GM21526 (cell line): Measurements from ENCODE around the gene RCOR1.
"Not testable (repeated sequence)": the region's sequence is repeated elsewhere in the genome, so short reads cannot be mapped to it uniquely, and the experiment has no call there.

Experiments
- ATAC-seq: cut with Tn5 transposase; IDR thresholded peaks from one replicate; pipeline ENCODE4 v1.9.1; 2021; ENCODE audit warnings: moderate library complexity; ENCODE audit not compliant: unreplicated experiment, low FRiP score

The RCOR1 gene

GRCh38 chr14:102590667-102591099 lies 1.8 kb upstream of the RCOR1 start:
- ATAC-seq, result no peak

- ATAC-seq, result no peak
Measured at GRCh38 chr14:102591372-102591943, 991 bp upstream of the RCOR1 start.

DNA sequence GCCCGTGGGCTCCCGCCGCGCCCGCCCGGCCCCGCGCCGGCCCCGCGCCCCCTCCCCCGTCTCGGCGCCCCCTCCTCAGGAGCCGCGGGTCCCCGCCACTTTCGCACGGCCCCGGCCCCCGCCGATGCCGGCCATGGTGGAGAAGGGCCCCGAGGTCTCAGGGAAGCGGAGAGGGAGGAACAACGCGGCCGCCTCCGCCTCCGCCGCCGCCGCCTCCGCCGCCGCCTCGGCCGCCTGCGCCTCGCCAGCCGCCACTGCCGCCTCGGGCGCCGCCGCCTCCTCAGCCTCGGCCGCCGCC lies 263 bp downstream of the RCOR1 start:
- ATAC-seq, result peak; percentile 6

- ATAC-seq, result peak; percentile 18
Measured at GRCh38 chr14:102593061-102593824, 794 bp downstream of the RCOR1 start.

- ATAC-seq, result no peak
Measured at GRCh38 chr14:102593825-102594137, 1.3 kb downstream of the RCOR1 start.

GRCh38 chr14:102594514-102595175 lies 2.2 kb downstream of the RCOR1 start:
- ATAC-seq, result peak; percentile 23

- ATAC-seq, result no peak
Measured at GRCh38 chr14:102601378-102601925, 9.0 kb downstream of the RCOR1 start.

- no peak for ATAC-seq
Measured at GRCh38 chr14:102602421-102603292, 10.2 kb downstream of the RCOR1 start.

DNA sequence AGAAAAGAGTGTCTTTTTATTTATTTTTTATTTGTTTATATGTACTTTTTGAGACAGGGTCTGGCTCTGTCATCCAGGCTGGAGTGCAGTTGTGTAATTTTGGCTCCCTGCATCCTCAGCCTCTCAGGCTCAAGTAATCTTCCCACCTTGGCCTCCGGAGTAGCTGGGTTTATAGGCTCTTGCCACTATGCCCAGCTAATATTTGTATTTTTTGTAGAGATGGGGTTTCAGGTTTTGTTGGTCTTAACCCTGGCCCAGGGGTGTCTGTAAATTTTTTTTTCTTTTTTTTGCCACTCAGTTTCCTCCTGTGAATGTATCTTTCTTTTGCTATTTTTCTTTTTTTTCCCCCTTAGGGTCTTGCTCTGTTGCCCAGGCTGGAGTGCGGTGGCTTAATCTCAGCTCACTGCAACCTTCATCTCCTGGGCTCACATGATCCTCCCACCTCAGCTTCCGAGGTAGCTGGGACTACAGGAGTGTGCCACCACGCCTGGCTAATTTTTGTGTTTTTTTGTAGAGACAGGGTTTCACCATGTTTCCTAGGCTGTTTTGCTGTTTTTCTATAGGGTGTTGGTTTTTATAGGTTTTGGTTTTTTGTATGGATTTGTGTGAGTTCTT lies 11.0 kb downstream of the RCOR1 start:
- ATAC-seq, result no peak

GRCh38 chr14:102604183-102604582 lies 11.7 kb downstream of the RCOR1 start:
- ATAC-seq, result no peak

GRCh38 chr14:102605029-102605428 lies 12.6 kb downstream of the RCOR1 start:
- no peak for ATAC-seq

DNA sequence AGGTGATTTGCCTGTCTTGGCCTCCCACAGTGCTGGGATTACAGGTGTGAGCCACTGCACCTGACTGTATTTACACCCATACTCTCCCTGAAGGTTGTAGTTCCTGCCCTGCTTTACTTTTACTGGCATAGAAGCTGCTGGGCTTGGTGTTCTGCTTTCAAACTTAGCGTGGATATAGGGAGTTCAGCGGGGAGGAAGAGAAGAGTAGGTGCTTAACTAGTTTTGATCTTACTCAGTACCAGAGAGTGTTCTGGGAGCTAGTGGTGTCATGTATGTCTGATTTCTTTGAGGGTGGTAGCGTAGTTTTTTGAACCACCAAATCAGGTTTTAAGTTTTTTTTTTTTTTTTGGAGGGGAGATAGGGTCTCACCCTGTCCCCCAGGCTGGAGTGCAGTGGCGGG lies 13.8 kb downstream of the RCOR1 start:
- ATAC-seq, result peak; percentile 42

DNA sequence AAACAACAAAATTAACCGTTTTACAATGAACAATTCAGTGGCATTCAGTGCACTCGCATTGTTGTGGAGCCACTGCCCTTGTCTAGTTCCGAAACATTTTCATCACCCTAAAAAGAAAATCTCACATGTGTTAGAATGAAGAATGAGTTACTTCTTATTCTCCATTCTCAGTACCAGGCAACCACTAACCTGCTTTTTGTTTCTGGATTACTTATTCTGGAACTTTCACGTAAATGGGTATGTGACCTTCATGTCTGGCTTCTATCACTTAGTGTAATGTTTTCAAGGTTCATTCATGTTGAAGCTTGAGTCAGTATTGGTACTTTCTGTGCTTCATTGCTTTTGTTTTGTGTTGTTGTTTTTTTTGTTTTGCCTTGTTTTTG lies 15.6 kb downstream of the RCOR1 start:
- ATAC-seq, result no peak

DNA sequence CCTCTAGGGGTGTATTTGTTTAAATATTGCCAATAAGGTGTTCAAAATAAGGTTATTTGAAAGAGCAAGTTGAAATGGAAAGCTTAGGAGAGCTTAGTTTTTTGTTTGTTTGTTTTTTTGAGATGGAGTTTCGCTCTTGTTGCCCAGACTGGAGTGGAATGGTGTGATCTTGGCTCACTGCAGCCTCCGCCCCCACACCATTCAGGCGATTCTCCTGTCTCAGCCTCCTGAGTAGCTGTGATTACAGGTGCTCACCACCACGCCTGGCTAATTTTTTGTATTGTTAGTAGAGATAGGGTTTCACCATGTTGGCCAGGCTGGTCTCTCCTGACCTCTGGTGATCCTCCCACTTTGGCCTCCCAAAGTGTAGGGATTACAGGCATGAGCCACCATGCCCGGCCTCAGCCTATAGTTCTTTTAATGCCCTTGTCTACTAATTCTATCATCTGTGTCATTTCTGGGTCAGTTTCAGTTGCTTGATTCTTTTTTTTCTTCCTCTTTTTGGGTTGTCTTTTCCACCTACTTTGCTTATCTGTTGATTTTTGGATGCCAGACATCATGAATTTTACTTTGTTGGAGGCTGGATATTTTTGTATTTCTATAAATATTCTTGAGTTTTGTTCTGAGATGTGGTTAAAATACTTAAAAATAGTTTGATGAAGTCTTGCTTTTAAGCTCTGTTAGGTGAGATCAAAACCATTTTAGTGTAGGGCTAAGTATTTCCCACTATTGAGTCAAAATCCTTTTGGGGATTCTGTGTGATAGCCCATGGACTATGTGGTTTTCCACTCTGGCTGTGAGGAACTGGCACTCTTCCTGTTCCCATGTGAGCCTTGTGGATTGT lies 18.7 kb downstream of the RCOR1 start:
- ATAC-seq, result no peak

DNA sequence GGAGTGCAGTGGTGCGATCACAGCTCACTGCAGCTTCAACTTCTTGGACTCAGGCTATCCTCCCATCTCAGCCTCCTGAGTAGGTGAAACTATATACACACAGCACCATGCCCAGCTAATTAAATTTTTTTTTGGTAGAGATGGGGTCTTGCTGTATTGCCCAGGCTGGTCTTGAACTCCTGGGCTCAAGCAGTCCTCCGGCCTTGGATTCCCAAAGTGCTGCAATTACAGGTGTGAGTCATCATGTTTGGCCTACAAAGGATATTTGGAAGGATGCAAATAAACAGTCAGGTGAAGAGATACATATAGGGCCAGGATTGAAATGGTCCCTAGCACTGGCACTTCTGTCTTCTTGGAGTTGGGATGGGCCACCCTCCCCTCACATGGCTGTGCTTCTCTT lies 23.9 kb downstream of the RCOR1 start:
- no peak for ATAC-seq

DNA sequence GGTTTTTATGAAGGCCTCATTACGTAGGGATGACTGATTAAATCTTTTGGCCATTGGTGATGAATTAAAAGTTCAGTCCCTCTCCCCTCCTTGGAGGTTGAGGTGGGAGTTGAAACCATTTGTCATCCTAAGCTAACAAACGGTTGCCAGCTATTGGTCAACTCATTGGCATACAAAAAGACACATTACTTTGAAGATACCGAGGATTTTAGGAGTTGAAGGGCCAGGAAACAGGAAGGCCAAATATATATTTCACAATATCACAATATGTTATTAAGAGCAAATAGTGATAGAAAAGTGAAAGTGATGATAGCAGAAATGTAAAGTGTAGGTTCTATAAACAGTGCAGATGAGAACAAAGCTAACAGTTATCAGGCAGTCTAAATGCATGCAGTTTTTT lies 24.4 kb downstream of the RCOR1 start:
- ATAC-seq, result no peak

DNA sequence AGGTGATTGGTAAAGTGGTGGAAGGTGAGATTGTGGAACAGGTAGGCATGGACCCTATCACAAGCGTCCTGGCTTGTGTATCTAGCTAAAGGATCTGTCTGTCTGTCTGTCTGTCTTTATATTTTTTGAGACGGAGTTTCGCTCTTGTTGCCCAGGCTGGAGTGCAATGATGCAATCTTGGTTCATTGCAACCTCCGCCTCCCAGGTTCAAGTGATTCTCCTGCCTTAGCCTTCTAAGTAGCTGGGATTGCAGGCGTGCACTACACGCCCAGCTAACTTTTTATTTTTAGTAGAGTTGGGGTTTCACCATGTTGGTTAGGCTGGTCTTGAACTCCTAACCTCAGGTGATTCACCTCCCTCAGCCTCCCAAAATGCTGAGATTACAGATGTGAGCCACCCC lies 26.6 kb downstream of the RCOR1 start:
- not testable (repeated sequence) for ATAC-seq

GRCh38 chr14:102620413-102620812 lies 28.0 kb downstream of the RCOR1 start:
- ATAC-seq, result no peak

GRCh38 chr14:102622262-102622885 lies 29.9 kb downstream of the RCOR1 start:
- no peak for ATAC-seq
